Activated CD4-positive, CD25-positive, alpha-beta regulatory T cell treated with anti-CD3 and anti-CD28 coated beads, Interleukin-2, amount 50 U/mL, for 16 hours (primary cell): ENCODE data around the gene GATAD2A.
A peak's percentile ranks its signal among the peaks of the same experiment; 100 is the strongest.
"Not testable (repeated sequence)": the region's sequence is repeated elsewhere in the genome, so short reads cannot be mapped to it uniquely, and the experiment has no call there.

ENCODE experiments used
- DNase-seq: peaks from one replicate; pipeline ENCODE4 v3.0.0-alpha.2; 2020; ENCODE audit warnings: low read depth, low spot score

The GATAD2A gene

GRCh38 chr19:19445911-19446361 lies 40.5 kb downstream of the GATAD2A start:
- no peak for DNase-seq

- DNase-seq, result no peak
Observed at GRCh38 chr19:19446655-19447437, 41.4 kb downstream of the GATAD2A start.

DNA sequence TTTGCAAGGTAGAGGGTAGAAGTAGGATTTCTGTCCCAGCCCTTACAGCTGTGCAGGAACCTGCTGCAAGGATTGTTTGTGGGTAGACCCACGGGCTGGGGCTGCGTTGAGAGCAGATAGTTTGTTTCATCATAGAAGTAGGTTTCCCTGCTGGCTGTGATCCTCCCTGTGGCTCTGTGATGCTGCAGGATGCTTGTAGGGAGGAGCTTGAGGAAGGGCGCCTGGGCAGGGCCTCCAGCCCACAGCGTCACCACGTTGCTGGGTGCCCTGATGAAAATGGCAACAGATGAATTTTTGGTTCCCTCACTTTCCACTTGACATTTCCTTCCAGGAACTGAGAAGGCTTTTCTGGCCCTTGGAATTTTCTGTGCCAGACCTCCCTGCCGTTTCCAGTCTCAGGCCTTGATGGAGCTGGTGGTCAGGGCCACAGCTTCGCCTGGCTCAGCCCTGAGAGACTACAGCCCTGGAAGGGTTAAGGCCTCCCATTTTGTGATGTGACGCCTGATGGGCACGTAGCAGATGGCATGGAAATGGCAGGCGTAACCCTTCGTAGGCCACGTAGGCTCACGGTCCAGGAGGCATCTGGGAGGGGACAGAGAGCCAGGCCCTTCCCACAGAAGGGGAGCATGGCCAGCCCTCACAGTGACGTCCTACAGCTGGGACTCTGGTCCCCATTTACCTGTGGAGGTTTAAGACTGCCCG lies 42.2 kb downstream of the GATAD2A start:
- DNase-seq, result no peak

DNA sequence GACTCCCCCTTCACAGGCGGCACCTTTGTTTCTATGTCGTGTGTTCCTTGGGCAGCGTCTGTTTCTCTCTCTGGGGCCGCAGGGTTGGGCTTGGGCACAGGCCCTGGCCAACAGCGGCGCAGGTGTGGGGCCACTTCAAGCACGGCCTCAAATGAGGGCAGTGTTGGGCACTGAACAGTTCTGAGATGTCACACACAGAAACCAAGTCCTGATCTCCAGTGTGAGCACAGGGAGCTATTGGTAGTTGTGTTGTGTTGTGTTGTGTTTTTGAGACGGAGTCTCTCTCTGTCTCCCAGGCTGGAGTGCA lies 42.7 kb downstream of the GATAD2A start:
- no peak for DNase-seq

GRCh38 chr19:19451429-19452242 lies 46.2 kb downstream of the GATAD2A start:
- DNase-seq, result no peak

DNA sequence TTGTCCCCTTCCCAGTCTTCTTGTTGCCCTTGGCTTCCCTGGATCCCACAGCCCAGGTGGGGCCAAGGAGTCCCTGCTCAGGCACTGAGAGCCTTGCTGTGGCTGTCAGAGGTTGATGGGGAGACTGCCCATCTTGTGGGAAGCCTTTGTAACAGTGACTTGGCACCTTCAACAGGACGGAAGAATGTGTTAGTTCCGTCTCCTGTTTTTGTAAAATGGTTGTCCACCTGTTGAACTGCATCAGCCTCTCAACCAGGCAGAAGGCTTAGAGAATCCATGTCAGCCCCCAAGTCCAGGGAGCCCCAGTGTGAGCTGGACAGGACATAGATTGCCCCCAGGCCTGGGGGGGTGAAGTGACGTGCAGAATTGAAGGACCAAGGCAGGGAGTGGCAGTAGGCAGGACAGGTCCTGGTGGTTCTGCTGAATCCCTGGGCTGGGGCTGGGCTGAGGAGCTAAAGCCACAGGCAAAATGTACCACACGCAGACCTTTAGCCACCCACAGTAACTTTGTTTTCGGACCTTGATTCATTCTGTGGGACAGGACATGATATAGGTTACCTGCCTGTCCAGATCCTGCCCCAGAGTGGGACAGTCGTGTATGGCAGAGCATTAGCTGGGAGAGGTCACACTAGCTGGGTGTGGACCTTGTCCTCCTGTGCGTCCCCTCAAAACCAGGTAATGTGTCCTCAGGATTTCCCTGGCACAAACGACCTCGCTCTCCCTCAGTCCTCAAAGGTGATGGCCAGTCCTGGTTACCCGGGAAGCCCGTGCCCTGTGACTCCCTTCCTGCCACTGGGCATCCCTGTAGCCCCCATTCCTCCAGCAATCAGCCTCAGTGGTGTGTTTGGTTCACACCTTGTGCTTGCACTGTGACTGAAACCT lies 47.0 kb downstream of the GATAD2A start:
- DNase-seq, result no peak

GRCh38 chr19:19453125-19453454 lies 47.6 kb downstream of the GATAD2A start:
- no peak for DNase-seq

GRCh38 chr19:19455166-19455919 lies 49.9 kb downstream of the GATAD2A start:
- not testable (repeated sequence) for DNase-seq

DNA sequence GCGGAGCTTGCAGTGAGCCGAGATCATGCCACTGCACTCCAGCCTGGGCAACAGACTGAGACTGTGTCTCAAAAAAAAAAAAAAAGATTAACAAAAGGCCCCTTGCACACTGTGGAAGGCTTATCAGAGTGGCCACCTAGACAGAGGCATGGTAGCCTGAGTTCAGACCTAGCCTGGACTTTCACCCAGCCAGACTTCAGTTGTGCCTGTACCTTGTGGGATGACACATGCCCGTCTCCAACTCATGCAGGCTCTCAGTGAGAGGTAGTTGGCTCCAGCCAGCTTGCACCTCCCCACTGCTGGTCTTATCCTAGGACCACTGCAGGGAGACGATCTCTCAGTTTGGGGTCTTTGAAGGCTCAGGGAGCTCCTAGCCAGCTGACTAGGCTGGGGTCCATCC lies 52.2 kb downstream of the GATAD2A start:
- no peak for DNase-seq

DNA sequence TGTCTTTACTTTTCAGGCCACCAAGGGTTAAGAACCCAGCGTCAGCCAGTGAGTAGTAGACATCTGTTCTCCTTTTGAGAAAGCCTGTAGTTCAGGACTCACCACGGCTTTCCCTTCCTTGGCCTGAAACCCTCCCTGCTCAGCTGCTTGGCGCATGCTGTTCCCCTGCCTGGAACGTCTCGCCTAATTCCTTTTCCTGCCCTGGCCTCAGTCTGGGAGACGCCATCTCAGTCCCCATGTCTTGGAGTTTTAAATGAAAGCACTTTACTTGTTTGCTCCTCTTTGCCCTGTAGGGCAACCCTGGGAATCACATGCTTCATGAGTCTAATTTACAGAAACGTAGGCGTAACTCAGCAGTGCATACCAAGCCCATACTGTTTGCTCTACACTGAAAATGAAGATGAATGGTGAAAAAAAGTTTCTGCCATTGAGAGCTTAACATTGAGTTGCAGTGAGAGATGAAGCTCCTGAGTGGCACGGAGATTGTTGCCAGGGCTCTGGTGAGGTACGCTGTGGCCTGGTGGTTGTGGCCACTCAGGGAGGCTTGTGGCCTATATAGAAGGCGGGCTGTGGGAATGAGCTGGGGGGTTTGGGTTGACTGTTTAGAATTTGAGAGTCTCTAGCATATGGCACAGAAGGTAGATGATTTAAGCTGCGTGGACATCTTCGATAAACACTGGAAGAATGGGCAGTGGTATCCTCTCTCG lies 52.8 kb downstream of the GATAD2A start:
- no peak for DNase-seq

- no peak for DNase-seq
Observed at GRCh38 chr19:19459073-19459472, 53.6 kb downstream of the GATAD2A start.

GRCh38 chr19:19459707-19460251 lies 54.3 kb downstream of the GATAD2A start:
- DNase-seq, result peak; percentile 41

DNA sequence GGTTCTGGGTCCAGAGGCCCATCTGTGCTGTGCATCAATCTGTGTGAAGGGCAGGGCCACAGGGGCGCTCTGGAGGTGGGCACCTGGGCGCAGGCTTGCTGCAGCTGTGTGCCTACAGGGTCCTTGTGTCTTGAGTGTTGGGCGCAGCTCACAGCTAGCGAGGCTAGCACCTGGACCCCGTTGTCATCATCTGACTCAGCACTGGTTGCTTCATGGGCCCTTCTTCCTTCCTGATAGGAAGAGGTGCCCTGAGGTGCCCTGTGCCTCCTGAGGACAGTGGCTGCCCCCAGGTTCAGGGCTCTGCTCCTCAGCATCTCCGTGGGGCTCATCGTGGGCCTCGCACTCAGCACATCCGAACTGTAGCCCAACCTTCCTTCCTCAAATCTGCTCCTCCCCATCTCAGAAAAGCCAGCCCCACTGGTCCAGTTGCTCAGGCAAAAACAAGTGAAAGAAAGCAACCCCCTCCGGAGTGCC lies 54.8 kb downstream of the GATAD2A start:
- DNase-seq, result no peak

- no peak for DNase-seq
Observed at GRCh38 chr19:19460761-19461265, 55.3 kb downstream of the GATAD2A start.

DNA sequence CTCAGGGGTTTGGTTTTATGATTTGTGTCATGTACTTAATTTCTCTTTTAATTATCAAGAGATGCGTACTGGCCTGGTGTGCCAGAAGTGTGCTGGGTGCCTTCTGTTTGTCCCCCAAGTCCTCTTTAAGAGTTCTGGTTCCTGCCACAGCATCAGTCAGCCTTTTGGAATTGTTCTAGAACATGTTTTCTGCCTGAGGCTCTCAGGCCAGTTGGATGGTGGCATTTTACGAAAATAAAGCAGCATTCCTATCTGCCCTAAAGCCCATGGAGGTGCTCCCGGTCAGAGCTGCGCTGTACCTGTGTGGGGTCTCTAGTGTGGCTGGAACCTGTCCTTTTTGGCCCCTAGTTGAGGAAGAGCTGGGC lies 55.8 kb downstream of the GATAD2A start:
- no peak for DNase-seq

- no peak for DNase-seq
Observed at GRCh38 chr19:19461671-19462622, 56.5 kb downstream of the GATAD2A start.

DNA sequence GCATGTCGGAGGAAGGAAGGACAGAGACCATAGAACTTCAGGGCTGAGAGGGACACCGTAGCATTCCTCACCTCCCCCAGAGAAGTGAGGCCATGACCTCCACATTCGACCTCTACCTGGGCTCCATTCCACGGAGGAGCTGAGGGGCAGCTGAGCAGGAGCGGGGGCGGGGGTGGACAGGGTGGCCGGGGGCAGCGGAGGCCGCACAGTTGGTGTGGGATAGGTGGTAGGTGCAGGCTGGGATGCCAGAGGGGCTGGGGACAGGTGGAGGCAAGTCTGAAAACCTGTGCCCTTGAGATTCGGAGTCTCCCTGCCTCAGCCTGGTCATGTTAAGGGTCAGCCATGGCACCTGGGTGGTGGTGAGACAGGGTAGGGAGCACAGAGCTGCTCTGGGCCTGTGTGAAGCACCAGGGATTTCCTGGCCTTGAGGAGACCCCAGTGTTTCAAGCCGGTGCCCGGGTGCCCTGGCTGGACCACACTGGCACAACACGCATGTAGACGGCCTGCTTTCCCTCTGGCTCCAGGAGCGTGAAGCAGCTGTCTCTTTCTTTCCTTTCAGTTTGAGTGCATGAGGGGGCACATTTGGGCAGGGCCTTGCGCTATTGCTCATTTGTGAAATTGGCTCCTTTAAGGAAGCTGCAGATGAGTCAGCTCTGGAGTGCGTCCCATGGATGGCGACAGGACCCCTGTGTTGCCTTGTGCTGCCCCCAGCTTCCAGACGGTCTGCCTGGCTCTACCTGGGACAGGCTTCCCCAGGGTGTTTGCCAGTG lies 58.1 kb downstream of the GATAD2A start:
- DNase-seq, result no peak
